ENCODE results near the gene TTC29. TPM values are rescaled to one million over a fixed set of nuclear protein-coding genes. Genes with fewer than 3 reads are reported as not detected.

TTC29 gene
- total RNA-seq: under 1 TPM in 1 of 3 donors, not detected in 2; 0.29 TPM

- H3K4me1 ChIP-seq: peaks cover 0 to 8% of the 10 kb centered on the region in 2 donors
- H3K27me3 ChIP-seq: peaks cover 0 to 4% of the 10 kb centered on the region in 2 donors
- H3K36me3 ChIP-seq: no peaks in the 10 kb centered on the region
- no peaks in the 10 kb centered on the region for H3K9me3 ChIP-seq
- peak; percentile 84 to 87 for DNase-seq (ENCODE audit: low spot score in 2 of 2)
- TF ChIP-seq CTCF (IDR thresholded peaks at IDR 0.05): no peak
- no peak for TF ChIP-seq POLR2A (IDR thresholded peaks at IDR 0.05)
- intact Hi-C loops (cut with DNase I; ENCODE audit: low total_unique reads): no loop called here
- H3K27ac ChIP-seq: no peak within 1 kb of the TSS
- H3K4me3 ChIP-seq: peak within 1 kb of the TSS; percentile 41 to 58 (median 58)
Observed at GRCh38 chr4:146945556-146946374, at the start of gene TTC29. Gene TTC29, minus strand, starts transcription at chr4:146945864. Its CDS starts 5,969 bp downstream, at chr4:146939895.

GRCh38 chr4:146981651-146982050 lies 36.0 kb upstream of the TTC29 start:
- peaks cover 0 to 5% of the 10 kb centered on the region in 2 donors for H3K9me3 ChIP-seq
- no peaks in the 10 kb centered on the region for H3K4me1 ChIP-seq
- no peak overlapping the region for H3K4me3 ChIP-seq
- TF ChIP-seq POLR2A (IDR thresholded peaks at IDR 0.05): no peak
- TF ChIP-seq POLR2AphosphoS5 (IDR thresholded peaks at IDR 0.05): no peak
- no peak for TF ChIP-seq CTCF (IDR thresholded peaks at IDR 0.05)
- no peaks in the 10 kb centered on the region for H3K36me3 ChIP-seq
- H3K27me3 ChIP-seq: no peaks in the 10 kb centered on the region
- no peak overlapping the region for H3K27ac ChIP-seq
- intact Hi-C loops (cut with DNase I; ENCODE audit: low total_unique reads): no loop called here
- no peak for DNase-seq (ENCODE audit: low spot score in 2 of 2)

GRCh38 chr4:146978641-146979040 lies 33.0 kb upstream of the TTC29 start:
- no peaks in the 10 kb centered on the region for H3K36me3 ChIP-seq
- TF ChIP-seq CTCF (IDR thresholded peaks at IDR 0.05) (no peak), POLR2AphosphoS5 (IDR thresholded peaks at IDR 0.05) (no peak), POLR2A (IDR thresholded peaks at IDR 0.05) (no peak)
- no peaks in the 10 kb centered on the region for H3K27me3 ChIP-seq
- intact Hi-C loops (cut with DNase I; ENCODE audit: low total_unique reads): no loop called here
- DNase-seq (ENCODE audit: low spot score in 2 of 2): no peak
- no peaks in the 10 kb centered on the region for H3K9me3 ChIP-seq
- H3K4me3 ChIP-seq: no peak overlapping the region
- no peaks in the 10 kb centered on the region for H3K4me1 ChIP-seq
- H3K27ac ChIP-seq: no peak overlapping the region

GRCh38 chr4:146976145-146976544 lies 30.5 kb upstream of the TTC29 start:
- intact Hi-C loops (cut with DNase I; ENCODE audit: low total_unique reads): no loop called here
- no peaks in the 10 kb centered on the region for H3K4me1 ChIP-seq
- no peak overlapping the region for H3K27ac ChIP-seq
- TF ChIP-seq POLR2A (IDR thresholded peaks at IDR 0.05) (no peak), POLR2AphosphoS5 (IDR thresholded peaks at IDR 0.05) (no peak), CTCF (IDR thresholded peaks at IDR 0.05) (no peak)
- no peaks in the 10 kb centered on the region for H3K9me3 ChIP-seq
- no peak for DNase-seq (ENCODE audit: low spot score in 2 of 2)
- no peaks in the 10 kb centered on the region for H3K36me3 ChIP-seq
- H3K27me3 ChIP-seq: no peaks in the 10 kb centered on the region
- no peak overlapping the region for H3K4me3 ChIP-seq

- Histone ChIP-seq H3K27me3 (no peaks in the 10 kb centered on the region), H3K9me3 (no peaks in the 10 kb centered on the region), H3K4me1 (no peaks in the 10 kb centered on the region), H3K4me3 (no peak overlapping the region), H3K36me3 (no peaks in the 10 kb centered on the region), H3K27ac (no peak overlapping the region)
- no peak for DNase-seq (ENCODE audit: low spot score in 2 of 2)
- intact Hi-C loops (cut with DNase I; ENCODE audit: low total_unique reads): no loop called here
- TF ChIP-seq POLR2A (IDR thresholded peaks at IDR 0.05) (no peak), POLR2AphosphoS5 (IDR thresholded peaks at IDR 0.05) (no peak), CTCF (IDR thresholded peaks at IDR 0.05) (no peak)
Observed at GRCh38 chr4:146975527-146975926, 29.9 kb upstream of the TTC29 start.

All from breast epithelium (tissue), 4 donors.